EH (cell line): ENCODE data around the gene IL1RAPL1.
A peak's percentile ranks its signal among the peaks of the same experiment; 100 is the strongest.

Experiments
- DNase-seq: peaks from one replicate; pipeline ENCODE4 v3.0.0-alpha.2; 2015; ENCODE audit warnings: low read depth

The IL1RAPL1 gene

GRCh38 chrX:29535212-29536162 is 948.2 kb downstream of the IL1RAPL1 start:
- DNase-seq = no peak

- DNase-seq = peak; percentile 11
Observed at GRCh38 chrX:29541038-29541437, 953.8 kb downstream of the IL1RAPL1 start.

GRCh38 chrX:29542152-29542551 is 954.9 kb downstream of the IL1RAPL1 start:
- DNase-seq = no peak

GRCh38 chrX:29545878-29546277 is 958.6 kb downstream of the IL1RAPL1 start:
- no peak for DNase-seq

GRCh38 chrX:29547877-29548276 is 960.6 kb downstream of the IL1RAPL1 start:
- no peak for DNase-seq

- DNase-seq = no peak
Observed at GRCh38 chrX:29553542-29553941, 966.3 kb downstream of the IL1RAPL1 start.

GRCh38 chrX:29555465-29556091 is 968.3 kb downstream of the IL1RAPL1 start:
- no peak for DNase-seq

- no peak for DNase-seq
Observed at GRCh38 chrX:29560065-29560464, 972.8 kb downstream of the IL1RAPL1 start.

- no peak for DNase-seq
Observed at GRCh38 chrX:29561417-29561816, 974.2 kb downstream of the IL1RAPL1 start.

- DNase-seq = no peak
Observed at GRCh38 chrX:29580560-29580959, 993.3 kb downstream of the IL1RAPL1 start.

GRCh38 chrX:29581223-29581622 is 994.0 kb downstream of the IL1RAPL1 start:
- DNase-seq = no peak

GRCh38 chrX:29587107-29587506 is 999.9 kb downstream of the IL1RAPL1 start:
- no peak for DNase-seq

- DNase-seq = no peak
Observed at GRCh38 chrX:29590921-29591320, 1003.7 kb downstream of the IL1RAPL1 start.

GRCh38 chrX:29604381-29604780 is 1017.1 kb downstream of the IL1RAPL1 start:
- no peak for DNase-seq

- peak; percentile 26 for DNase-seq
Observed at GRCh38 chrX:29617276-29617675, 1030.0 kb downstream of the IL1RAPL1 start.

- no peak for DNase-seq
Observed at GRCh38 chrX:29617725-29618124, 1030.5 kb downstream of the IL1RAPL1 start.

GRCh38 chrX:29627833-29628232 is 1040.6 kb downstream of the IL1RAPL1 start:
- no peak for DNase-seq

- DNase-seq = no peak
Observed at GRCh38 chrX:29634516-29634915, 1047.3 kb downstream of the IL1RAPL1 start.

GRCh38 chrX:29636331-29636730 is 1049.1 kb downstream of the IL1RAPL1 start:
- no peak for DNase-seq

GRCh38 chrX:29640106-29640505 is 1052.9 kb downstream of the IL1RAPL1 start:
- no peak for DNase-seq

- no peak for DNase-seq
Observed at GRCh38 chrX:29641461-29641860, 1054.2 kb downstream of the IL1RAPL1 start.

- no peak for DNase-seq
Observed at GRCh38 chrX:29643181-29643580, 1055.9 kb downstream of the IL1RAPL1 start.

GRCh38 chrX:29648161-29648560 is 1060.9 kb downstream of the IL1RAPL1 start:
- no peak for DNase-seq
